Neuronal stem cell (in vitro differentiated cells): Measurements from ENCODE around the gene TPM4.

Experiments
- DNase-seq: peaks from one replicate; pipeline ENCODE4 v3.0.0-alpha.2; 2013; ENCODE audit warnings: low spot score
- H2AFZ ChIP-seq: one replicate; pipeline ENCODE4 v1.6.1; 2013; ENCODE audit warnings: mild to moderate bottlenecking, low read length, inconsistent platforms
- H2AK5ac ChIP-seq: 2 replicates; pipeline ENCODE4 v1.6.1; 2013; ENCODE audit warnings: low read depth, mild to moderate bottlenecking, inconsistent platforms, low read length, moderate library complexity, mixed read lengths
- H2BK120ac ChIP-seq: 2 replicates; pipeline ENCODE4 v1.6.1; 2013; ENCODE audit warnings: low read depth, mild to moderate bottlenecking, inconsistent platforms, low read length, moderate library complexity, mixed read lengths
- H2BK12ac ChIP-seq: one replicate; pipeline ENCODE4 v1.6.1; 2013; ENCODE audit warnings: low read length, inconsistent platforms
- H2BK15ac ChIP-seq: 2 replicates; pipeline ENCODE4 v1.6.1; 2013; ENCODE audit warnings: mild to moderate bottlenecking, low read length, inconsistent platforms, mixed read lengths
- H2BK5ac ChIP-seq: one replicate; pipeline ENCODE4 v1.6.1; 2013; ENCODE audit warnings: inconsistent platforms, mild to moderate bottlenecking, low read length, moderate library complexity
- H3K14ac ChIP-seq: one replicate; pipeline ENCODE4 v1.6.1; 2013; ENCODE audit warnings: low read length, inconsistent platforms
- H3K18ac ChIP-seq: 2 replicates; pipeline ENCODE4 v1.6.1; 2013; ENCODE audit warnings: low read length, inconsistent platforms
- H3K23ac ChIP-seq: 2 replicates; pipeline ENCODE4 v1.6.1; 2013; ENCODE audit warnings: low read depth, mild to moderate bottlenecking, mixed read lengths, low read length, inconsistent platforms; ENCODE audit not compliant: poor library complexity
- H3K27ac ChIP-seq: replicated peaks from 3 replicates; pipeline ENCODE4 v1.5.1; 2013; ENCODE audit warnings: low read length, inconsistent platforms
- H3K27me3 ChIP-seq, 3 experiments: 2 replicates each; pipeline ENCODE4 v1.6.1; 2013; ENCODE audit warnings: low read length in 3 of 3, mild to moderate bottlenecking in 2 of 3, inconsistent platforms in 1 of 3, low read depth in 1 of 3, mixed read lengths in 1 of 3, moderate library complexity in 1 of 3; ENCODE audit not compliant: control insufficient read depth in 3 of 3, insufficient read depth in 3 of 3
- H3K36me3 ChIP-seq, 2 donors: replicated peaks in 1 of 2; 2 replicates each; pipeline ENCODE4 v1.6.1; 2013; ENCODE audit warnings: low read length in 2 of 2; ENCODE audit not compliant: control insufficient read depth in 2 of 2, insufficient read depth in 2 of 2
- H3K4ac ChIP-seq: 2 replicates; pipeline ENCODE4 v1.6.1; 2013; ENCODE audit warnings: inconsistent platforms, mild to moderate bottlenecking, low read length, moderate library complexity
- H3K4me1 ChIP-seq, 2 donors: 1 replicate in 1 of 2; 2 replicates in 1 of 2; pipeline ENCODE4 v1.6.1; 2013; ENCODE audit warnings: low read length in 2 of 2, low read depth in 1 of 2; ENCODE audit not compliant: control insufficient read depth in 2 of 2, insufficient read depth in 1 of 2
- H3K4me2 ChIP-seq: one replicate; pipeline ENCODE4 v1.6.1; 2013; ENCODE audit warnings: mild to moderate bottlenecking, low read length, inconsistent platforms; ENCODE audit not compliant: insufficient read depth, poor library complexity, severe bottlenecking
- H3K4me3 ChIP-seq, 2 donors: 2 replicates each; pipeline ENCODE4 v1.5.1; 2013; ENCODE audit warnings: low read length in 2 of 2, mild to moderate bottlenecking in 2 of 2, inconsistent platforms in 1 of 2, moderate library complexity in 1 of 2
- H3K79me1 ChIP-seq: one replicate; pipeline ENCODE4 v1.6.1; 2013; ENCODE audit warnings: low read depth, mild to moderate bottlenecking, inconsistent platforms, low read length, moderate library complexity
- H3K9ac ChIP-seq: one replicate; pipeline ENCODE4 v1.6.1; 2013; ENCODE audit warnings: mild to moderate bottlenecking, low read depth, low read length, inconsistent platforms; ENCODE audit not compliant: poor library complexity
- H3K9me3 ChIP-seq, 2 donors: replicated peaks in 1 of 2; 2 replicates each; pipeline versions ENCODE3 to v1.6.1; 2013; ENCODE audit warnings: low read length in 2 of 2, mild to moderate bottlenecking in 2 of 2, inconsistent platforms in 1 of 2, low read depth in 1 of 2, mixed read lengths in 1 of 2, moderate library complexity in 1 of 2; ENCODE audit not compliant: control insufficient read depth in 2 of 2, insufficient read depth in 1 of 2
- H4K8ac ChIP-seq: one replicate; pipeline ENCODE4 v1.6.1; 2013; ENCODE audit warnings: low read depth, mild to moderate bottlenecking, inconsistent platforms, low read length, moderate library complexity
- H4K91ac ChIP-seq: one replicate; pipeline ENCODE4 v1.6.1; 2013; ENCODE audit warnings: low read length, low read depth, mild to moderate bottlenecking, inconsistent platforms; ENCODE audit not compliant: poor library complexity
- WGBS, 2 donors: extraction: QIAGEN DNeasy Blood & Tissue Kit; methylation state at CpG; one replicate each; pipeline ENCODE4 v1.1.7; 2013; ENCODE audit warnings: missing lambda C conversion rate in 2 of 2, mixed read lengths in 1 of 2; ENCODE audit not compliant: insufficient read length in 2 of 2, insufficient replicate concordance in 1 of 2; ENCODE audit errors: extremely low coverage in 2 of 2; 5-methylcytosine and 5-hydroxymethylcytosine counted together

The TPM4 gene

DNA sequence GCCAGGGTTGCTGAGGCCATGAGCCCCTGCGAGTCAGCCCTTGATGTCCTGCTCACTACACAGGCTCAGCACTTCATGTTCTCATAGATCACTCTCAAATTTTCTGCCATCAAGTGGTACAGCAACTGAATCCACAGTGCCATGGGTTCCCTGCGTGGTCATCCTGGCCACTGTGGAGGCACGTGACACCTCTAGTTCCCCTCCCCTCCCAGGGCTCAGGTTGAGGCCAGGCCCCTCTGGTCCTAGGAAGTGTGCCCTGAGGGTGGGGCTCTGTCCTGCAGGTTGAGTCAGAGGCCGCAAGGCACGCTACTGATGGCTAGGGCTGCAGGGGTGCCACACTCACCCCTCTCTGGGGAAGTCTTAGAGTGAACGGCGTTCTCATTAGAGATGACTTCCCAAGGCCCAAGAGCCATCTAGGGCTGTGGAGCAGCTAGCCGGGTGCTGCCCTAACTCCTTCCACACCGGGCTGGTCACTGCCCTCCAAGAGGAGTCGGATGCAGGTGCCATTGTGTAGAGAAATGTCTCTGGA is 39.8 kb upstream of the TPM4 start:
- Histone ChIP-seq H4K91ac (no peak overlapping the region), H2BK5ac (peak overlapping the region; percentile 39), H2AK5ac (no peak overlapping the region), H2BK120ac (no peak overlapping the region), H2AFZ (no peak overlapping the region), H3K4me3 (no peak overlapping the region), H3K4me1 (no peaks in the 10 kb centered on the region), H3K36me3 (no peaks in the 10 kb centered on the region), H3K4me2 (no peak overlapping the region), H3K27ac (no peak overlapping the region), H2BK12ac (no peak overlapping the region), H3K4ac (no peak overlapping the region), H3K9ac (no peak overlapping the region), H3K79me1 (peaks cover 4% of the 10 kb centered on the region), H3K9me3 (peaks cover 0 to 14% of the 10 kb centered on the region in 2 donors), H3K27me3 (peaks cover 0 to 29% (median 0%) of the 10 kb centered on the region in 3 experiments), H3K18ac (no peak overlapping the region), H2BK15ac (no peak overlapping the region), H3K23ac (no peak overlapping the region), H4K8ac (no peak overlapping the region), H3K14ac (peak overlapping the region; percentile 25)
- WGBS, 2 donors, result no CpG with 5 or more reads among the region's 10 CpGs
- DNase-seq, result no peak

DNA sequence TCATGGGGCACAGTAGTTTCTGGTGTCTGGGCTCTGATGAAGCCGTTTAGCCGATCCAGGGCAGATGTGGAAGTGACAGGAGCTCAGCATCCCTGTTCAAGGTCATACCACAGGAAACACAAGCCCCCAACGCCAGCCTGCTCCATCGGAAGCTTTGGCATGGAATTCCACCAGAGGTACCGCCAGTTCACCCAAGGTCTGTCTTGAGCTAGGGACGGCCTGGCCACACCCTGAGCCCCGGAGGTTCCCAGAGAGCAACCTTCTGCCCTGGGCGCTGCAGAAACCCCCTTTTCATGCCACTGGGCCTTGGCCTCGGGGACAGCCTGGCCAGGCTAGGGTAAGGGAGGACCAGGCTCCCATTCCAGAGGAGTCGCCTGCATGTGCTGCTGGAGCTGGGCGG is 39.4 kb upstream of the TPM4 start:
- Histone ChIP-seq H3K9ac (no peak overlapping the region), H3K4me2 (no peak overlapping the region), H2BK15ac (no peak overlapping the region), H2BK5ac (no peak overlapping the region), H3K9me3 (peaks cover 0 to 14% of the 10 kb centered on the region in 2 donors), H3K36me3 (no peaks in the 10 kb centered on the region), H3K27me3 (peaks cover 0 to 29% (median 0%) of the 10 kb centered on the region in 3 experiments), H3K23ac (no peak overlapping the region), H4K91ac (no peak overlapping the region), H2AK5ac (no peak overlapping the region), H3K4me1 (no peaks in the 10 kb centered on the region), H3K27ac (no peak overlapping the region), H2BK12ac (no peak overlapping the region), H3K4me3 (no peak overlapping the region), H3K79me1 (peaks cover 4% of the 10 kb centered on the region), H3K4ac (no peak overlapping the region), H2BK120ac (no peak overlapping the region), H4K8ac (no peak overlapping the region), H3K18ac (no peak overlapping the region), H3K14ac (no peak overlapping the region), H2AFZ (no peak overlapping the region)
- WGBS, 2 donors, result no CpG with 5 or more reads among the region's 11 CpGs
- no peak for DNase-seq

DNA sequence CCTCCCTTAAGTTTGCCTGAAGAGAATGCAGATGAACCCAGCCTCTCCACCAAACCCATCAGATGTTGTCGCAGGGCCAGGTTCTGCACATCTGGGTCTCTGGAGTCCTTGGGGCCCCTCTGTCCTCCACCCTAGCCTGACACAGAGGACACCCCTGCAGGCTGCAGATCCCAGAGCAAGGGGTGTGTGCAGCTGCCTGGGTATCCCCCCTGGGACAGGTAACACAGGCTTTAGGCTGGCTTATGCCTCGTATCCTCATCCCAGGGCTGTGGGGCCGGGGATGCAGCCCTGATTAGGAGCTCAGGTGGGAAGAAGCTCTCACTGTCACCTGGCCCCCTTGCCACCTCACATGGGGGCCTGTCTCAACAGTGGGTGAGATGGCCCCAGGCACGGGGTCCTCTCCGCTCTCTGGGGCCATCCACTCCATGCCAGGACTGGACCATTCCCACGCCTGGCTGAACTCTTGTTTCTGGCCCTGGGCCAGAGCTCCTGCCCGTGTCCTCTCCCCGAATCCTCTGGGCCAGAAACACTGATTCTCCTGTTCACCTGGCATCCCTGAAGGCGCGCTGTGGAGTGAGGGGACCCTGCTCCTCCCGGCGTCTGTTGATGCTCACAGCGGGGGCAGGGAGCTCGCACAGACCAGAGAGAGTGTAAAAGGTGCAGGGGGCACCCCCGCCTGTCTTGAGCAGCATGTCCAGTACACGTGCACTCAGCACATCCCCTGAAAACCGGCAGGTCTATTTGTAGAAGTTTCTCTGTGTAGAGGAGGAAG is 38.7 kb upstream of the TPM4 start:
- Histone ChIP-seq H2AK5ac (no peak overlapping the region), H4K8ac (no peak overlapping the region), H2AFZ (no peak overlapping the region), H3K4me3 (no peak overlapping the region), H2BK5ac (no peak overlapping the region), H3K23ac (no peak overlapping the region), H3K18ac (no peak overlapping the region), H3K27ac (no peak overlapping the region), H4K91ac (no peak overlapping the region), H3K9ac (peak overlapping the region; percentile 17), H3K4ac (no peak overlapping the region), H3K9me3 (peaks cover 0 to 14% of the 10 kb centered on the region in 2 donors), H3K36me3 (no peaks in the 10 kb centered on the region), H3K4me2 (no peak overlapping the region), H2BK120ac (no peak overlapping the region), H3K4me1 (no peaks in the 10 kb centered on the region), H3K27me3 (peaks cover 0 to 29% (median 0%) of the 10 kb centered on the region in 3 experiments), H3K79me1 (peaks cover 4% of the 10 kb centered on the region), H3K14ac (no peak overlapping the region), H2BK12ac (no peak overlapping the region), H2BK15ac (no peak overlapping the region)
- DNase-seq, result no peak
- no CpG with 5 or more reads among the region's 17 CpGs for WGBS, 2 donors

DNA sequence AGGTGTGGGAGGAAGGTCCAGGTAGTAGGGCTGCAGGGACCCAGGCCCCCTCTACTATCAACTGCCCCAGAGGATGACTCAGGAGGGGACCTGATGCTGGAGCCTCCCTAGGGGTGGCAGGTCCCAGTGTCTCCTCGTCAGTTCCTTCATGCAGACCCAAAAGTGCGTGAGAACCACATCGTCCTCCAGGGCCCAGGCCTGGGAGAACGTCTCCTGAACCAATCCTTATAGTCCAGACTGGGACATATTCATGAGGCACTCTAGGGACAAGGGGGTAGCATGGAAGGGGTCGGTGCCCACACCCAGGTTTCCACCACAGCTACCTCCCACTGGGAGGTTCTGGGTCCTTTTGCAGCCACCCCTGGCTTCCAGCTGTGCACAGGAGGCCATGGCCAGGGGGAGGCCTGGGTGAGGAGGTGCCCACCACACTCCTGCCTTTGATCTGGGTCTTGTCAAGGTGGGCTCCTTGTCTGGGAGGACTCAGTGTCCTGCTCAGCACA is 38.0 kb upstream of the TPM4 start:
- H4K8ac ChIP-seq, result no peak overlapping the region
- H3K4me3 ChIP-seq, result no peak overlapping the region
- H3K36me3 ChIP-seq, result no peaks in the 10 kb centered on the region
- peak overlapping the region; percentile 35 for H3K9ac ChIP-seq
- H2BK5ac ChIP-seq, result no peak overlapping the region
- H3K4me2 ChIP-seq, result no peak overlapping the region
- no peak overlapping the region for H2BK15ac ChIP-seq
- no peak for DNase-seq
- no CpG with 5 or more reads among the region's 5 CpGs for WGBS, 2 donors
- no peak overlapping the region for H3K4ac ChIP-seq
- no peak overlapping the region for H3K23ac ChIP-seq
- peak overlapping the region; percentile 19 for H3K18ac ChIP-seq
- H3K27ac ChIP-seq, result no peak overlapping the region
- peaks cover 0 to 14% of the 10 kb centered on the region in 2 donors for H3K9me3 ChIP-seq
- no peak overlapping the region for H2BK120ac ChIP-seq
- H2BK12ac ChIP-seq, result no peak overlapping the region
- no peak overlapping the region for H2AFZ ChIP-seq
- peaks cover 4% of the 10 kb centered on the region for H3K79me1 ChIP-seq
- peaks cover 0 to 29% (median 0%) of the 10 kb centered on the region in 3 experiments for H3K27me3 ChIP-seq
- H3K14ac ChIP-seq, result peak overlapping the region; percentile 86
- H3K4me1 ChIP-seq, result no peaks in the 10 kb centered on the region
- H2AK5ac ChIP-seq, result no peak overlapping the region
- H4K91ac ChIP-seq, result no peak overlapping the region
